Stimulated activated CD8-positive, alpha-beta memory T cell treated with anti-CD3 and anti-CD28 coated beads, Interleukin-4, amount 100 ng/mL, for 4 hours (primary cell): ENCODE data around the gene APOBEC3A.
"Not testable (repeated sequence)": the region's sequence is repeated elsewhere in the genome, so short reads cannot be mapped to it uniquely, and the experiment has no call there.

Source experiments
- DNase-seq, 2 donors: peaks; one replicate each; pipeline ENCODE4 v3.0.0-alpha.2; 2020; ENCODE audit warnings: low read depth in 2 of 2, low spot score in 1 of 2

The APOBEC3A gene

GRCh38 chr22:38957808-38958650 lies 620 bp downstream of the APOBEC3A start:
- no peak for DNase-seq

- DNase-seq = not testable (repeated sequence)
Observed at GRCh38 chr22:38958651-38958943, 1.2 kb downstream of the APOBEC3A start.

- no peak for DNase-seq
Observed at GRCh38 chr22:38959590-38959989, 2.2 kb downstream of the APOBEC3A start.

GRCh38 chr22:38960673-38961072 lies 3.3 kb downstream of the APOBEC3A start:
- not testable (repeated sequence) for DNase-seq

GRCh38 chr22:38963291-38963738 lies 5.9 kb downstream of the APOBEC3A start:
- not testable (repeated sequence) for DNase-seq

GRCh38 chr22:38963872-38964271 lies 6.5 kb downstream of the APOBEC3A start:
- no peak for DNase-seq

GRCh38 chr22:38964306-38964705 lies 6.9 kb downstream of the APOBEC3A start:
- DNase-seq = no peak

GRCh38 chr22:38964989-38965388 lies 7.6 kb downstream of the APOBEC3A start:
- no peak for DNase-seq

- DNase-seq = no peak
Observed at GRCh38 chr22:38965614-38966379, 8.4 kb downstream of the APOBEC3A start.

- DNase-seq = no peak
Observed at GRCh38 chr22:38966380-38966702, 8.9 kb downstream of the APOBEC3A start.

- no peak for DNase-seq
Observed at GRCh38 chr22:38966942-38967341, 9.5 kb downstream of the APOBEC3A start.

- DNase-seq = no peak
Observed at GRCh38 chr22:38967451-38968450, 10.3 kb downstream of the APOBEC3A start.

- DNase-seq = no peak
Observed at GRCh38 chr22:38968801-38969200, 11.4 kb downstream of the APOBEC3A start.

- no peak for DNase-seq
Observed at GRCh38 chr22:38970551-38970950, 13.1 kb downstream of the APOBEC3A start.

- DNase-seq = no peak
Observed at GRCh38 chr22:38971202-38971601, 13.8 kb downstream of the APOBEC3A start.

- no peak for DNase-seq
Observed at GRCh38 chr22:38971791-38972190, 14.4 kb downstream of the APOBEC3A start.

- DNase-seq = no peak
Observed at GRCh38 chr22:38972558-38972957, 15.1 kb downstream of the APOBEC3A start.

GRCh38 chr22:38973289-38974169 lies 16.1 kb downstream of the APOBEC3A start:
- peak in 1 of 2 donors; percentile 16 for DNase-seq

GRCh38 chr22:38974170-38974825 lies 16.9 kb downstream of the APOBEC3A start:
- DNase-seq = no peak

GRCh38 chr22:38974826-38975175 lies 17.4 kb downstream of the APOBEC3A start:
- DNase-seq = no peak
